Cerebellar cortex (tissue), 1 donor: ENCODE measurements around the gene NRL.
A peak's percentile ranks its signal among the peaks of the same experiment; 100 is the strongest.

ENCODE experiments used
- DNase-seq: peaks from one replicate; pipeline ENCODE4 v3.0.0-alpha.2; 2015; ENCODE audit warnings: low spot score

Gene NRL

DNA sequence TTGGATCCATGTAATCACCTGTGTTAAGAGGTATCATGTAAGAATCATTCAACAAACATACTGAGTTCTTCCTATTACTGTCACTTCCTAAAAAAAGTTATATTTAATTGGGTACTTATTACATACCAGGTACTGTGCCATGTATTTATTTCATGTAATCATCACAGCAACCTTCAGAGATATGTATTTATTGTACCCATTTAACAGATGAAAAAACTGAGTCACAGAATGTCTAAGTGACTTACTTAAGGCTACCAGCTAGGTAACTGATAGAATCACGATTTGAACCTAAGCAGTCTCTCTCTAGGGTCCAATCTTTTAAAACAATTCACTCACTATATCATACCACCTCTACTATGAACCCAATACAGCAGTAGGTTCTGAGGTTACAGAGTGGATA, 29.7 kb upstream of the NRL start:
- DNase-seq: no peak

- DNase-seq: no peak
Measured at GRCh38 chr14:24143511-24143910, 28.8 kb upstream of the NRL start.

GRCh38 chr14:24141097-24141880, 26.5 kb upstream of the NRL start, which contains the start of gene EMC9:
Gene EMC9 (minus strand): TSS chr14:24141591. CDS start chr14:24141304, 287 bp downstream.
- DNase-seq: peak; percentile 100

DNA sequence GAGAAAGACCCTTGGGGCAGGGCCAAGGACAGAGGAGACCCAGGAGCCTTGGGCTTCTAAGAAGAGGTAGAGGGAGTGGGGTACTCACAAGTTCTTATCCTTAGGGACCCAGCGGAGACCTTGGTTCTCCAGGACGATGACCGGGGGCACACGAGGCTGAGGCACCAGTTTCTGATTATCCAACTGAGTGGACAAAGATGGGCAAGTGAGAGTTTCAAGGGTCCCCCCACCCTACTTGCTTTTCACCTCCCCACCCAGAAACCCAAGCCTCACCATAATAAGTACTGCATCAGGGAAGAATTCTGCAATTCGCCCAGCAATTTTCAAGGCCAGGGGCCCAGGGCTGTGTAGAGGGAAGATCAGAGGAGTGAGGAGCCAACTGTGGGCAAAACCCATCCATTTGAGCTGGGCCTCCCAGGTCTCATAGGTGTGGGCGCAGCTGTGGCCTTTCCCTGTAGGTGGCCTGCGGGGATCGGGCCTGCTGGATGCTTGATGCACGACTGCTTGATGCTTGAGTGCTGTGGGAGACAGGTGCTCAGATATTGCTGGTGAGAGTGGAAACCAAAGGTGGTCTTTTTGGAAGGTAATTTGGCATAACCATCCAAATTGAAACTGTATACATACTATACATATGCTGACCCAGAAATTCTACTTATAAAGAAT, 24.7 kb upstream of the NRL start:
- DNase-seq: no peak

DNA sequence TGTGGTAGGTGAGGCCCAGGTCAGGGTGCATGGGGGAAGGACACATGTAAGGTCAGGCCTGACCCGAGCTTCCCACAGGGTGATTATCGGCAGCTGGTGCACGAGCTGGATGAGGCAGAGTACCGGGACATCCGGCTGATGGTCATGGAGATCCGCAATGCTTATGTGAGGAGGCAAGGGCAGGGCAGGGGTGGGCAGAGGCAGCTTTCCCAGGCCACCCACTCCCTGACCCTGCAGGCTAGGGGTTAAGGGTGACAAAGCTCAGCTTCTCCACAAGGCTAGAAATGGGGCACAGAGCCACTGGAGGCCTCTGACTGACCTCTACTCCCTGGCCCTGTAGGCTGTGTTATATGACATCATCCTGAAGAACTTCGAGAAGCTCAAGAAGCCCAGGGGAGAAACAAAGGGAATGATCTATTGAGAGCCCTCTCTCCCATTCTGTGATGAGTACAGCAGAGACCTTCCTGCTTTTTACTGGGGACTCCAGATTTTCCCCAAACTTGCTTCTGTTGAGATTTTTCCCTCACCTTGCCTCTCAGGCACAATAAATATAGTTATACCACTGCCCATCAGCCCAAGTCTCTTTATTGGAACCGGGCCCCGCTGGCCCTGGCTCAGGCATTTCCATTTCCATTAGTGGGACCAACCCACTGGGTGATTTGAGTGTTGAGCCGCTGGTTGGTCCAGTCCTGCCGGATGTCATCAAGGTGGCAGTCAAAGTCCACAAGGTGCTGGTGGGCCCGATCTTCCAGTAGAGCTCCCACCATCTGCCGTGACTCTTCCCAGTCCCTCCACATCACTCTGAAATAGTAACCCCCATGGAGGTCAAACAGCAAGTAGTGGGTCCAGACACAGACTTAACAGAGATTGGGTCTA, 23.9 kb upstream of the NRL start:
- DNase-seq: no peak

DNA sequence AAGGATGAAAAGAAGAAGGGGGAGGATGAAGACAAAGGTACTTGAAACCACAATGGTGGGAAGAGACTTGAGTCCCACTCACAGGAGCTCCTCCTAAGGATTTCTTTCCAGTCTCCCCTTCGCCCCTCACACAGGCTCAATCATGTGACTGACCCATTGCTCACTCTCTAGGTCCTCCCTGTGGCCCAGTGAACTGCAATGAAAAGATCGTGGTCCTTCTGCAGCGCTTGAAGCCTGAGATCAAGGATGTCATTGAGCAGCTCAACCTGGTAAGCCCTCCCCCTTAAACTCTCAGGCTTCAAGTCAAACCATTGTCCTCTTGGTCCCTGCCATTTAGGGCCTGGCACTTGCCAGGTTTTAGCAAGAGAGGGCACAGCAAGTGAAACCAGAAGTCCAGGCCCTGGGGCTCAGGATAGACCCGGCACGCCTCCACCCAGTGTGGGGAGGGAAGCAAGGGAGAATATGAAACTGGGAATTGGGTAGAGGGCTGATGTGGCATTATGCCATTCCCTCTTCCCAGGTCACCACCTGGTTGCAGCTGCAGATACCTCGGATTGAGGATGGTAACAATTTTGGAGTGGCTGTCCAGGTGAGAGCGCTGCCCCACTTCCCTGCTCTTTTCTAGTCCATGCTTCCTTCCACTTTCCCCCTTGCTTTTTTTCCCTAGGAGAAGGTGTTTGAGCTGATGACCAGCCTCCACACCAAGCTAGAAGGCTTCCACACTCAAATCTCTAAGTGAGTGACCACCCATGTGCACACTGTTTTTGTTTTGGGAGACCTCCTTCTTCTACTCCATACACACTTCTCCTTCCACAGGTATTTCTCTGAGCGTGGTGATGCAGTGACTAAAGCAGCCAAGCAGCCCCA, 23.0 kb upstream of the NRL start:
- DNase-seq: no peak

DNA sequence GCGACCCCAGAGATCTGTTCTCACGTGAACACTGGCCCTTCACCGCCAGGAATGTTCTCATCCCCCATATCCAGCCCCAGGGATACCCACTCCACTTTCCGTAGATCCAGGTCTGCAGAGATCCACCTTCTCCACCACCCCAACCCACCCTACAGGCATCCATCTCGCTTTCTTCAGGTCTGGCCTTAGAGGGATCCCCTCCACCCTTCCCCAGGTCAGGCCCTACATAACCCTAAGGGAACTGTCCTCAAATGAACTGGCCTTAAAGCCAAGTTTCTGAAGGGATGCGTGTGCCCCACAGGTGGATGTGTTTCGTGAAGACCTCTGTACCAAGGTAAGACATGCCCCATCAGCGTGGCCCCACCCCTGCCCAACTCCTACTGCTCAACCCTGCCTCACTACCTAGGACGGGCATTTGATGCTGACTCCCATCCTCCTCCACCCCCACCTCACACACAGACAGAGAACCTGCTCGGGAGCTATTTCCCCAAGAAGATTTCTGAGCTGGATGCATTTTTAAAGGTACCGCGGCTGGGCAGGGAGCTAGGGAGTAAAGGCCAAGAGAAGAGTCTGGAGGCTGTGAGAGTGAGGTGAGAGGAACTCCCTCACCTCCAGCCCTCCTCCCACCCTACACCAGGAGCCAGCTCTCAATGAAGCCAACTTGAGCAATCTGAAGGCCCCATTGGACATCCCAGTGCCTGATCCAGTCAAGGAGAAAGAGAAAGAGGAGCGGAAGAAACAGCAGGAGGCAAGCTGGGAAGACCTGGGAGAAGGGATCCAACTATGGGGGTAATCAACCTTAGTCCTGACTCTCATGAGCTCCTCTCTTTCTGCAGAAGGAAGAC, 22.2 kb upstream of the NRL start:
- DNase-seq: no peak

DNA sequence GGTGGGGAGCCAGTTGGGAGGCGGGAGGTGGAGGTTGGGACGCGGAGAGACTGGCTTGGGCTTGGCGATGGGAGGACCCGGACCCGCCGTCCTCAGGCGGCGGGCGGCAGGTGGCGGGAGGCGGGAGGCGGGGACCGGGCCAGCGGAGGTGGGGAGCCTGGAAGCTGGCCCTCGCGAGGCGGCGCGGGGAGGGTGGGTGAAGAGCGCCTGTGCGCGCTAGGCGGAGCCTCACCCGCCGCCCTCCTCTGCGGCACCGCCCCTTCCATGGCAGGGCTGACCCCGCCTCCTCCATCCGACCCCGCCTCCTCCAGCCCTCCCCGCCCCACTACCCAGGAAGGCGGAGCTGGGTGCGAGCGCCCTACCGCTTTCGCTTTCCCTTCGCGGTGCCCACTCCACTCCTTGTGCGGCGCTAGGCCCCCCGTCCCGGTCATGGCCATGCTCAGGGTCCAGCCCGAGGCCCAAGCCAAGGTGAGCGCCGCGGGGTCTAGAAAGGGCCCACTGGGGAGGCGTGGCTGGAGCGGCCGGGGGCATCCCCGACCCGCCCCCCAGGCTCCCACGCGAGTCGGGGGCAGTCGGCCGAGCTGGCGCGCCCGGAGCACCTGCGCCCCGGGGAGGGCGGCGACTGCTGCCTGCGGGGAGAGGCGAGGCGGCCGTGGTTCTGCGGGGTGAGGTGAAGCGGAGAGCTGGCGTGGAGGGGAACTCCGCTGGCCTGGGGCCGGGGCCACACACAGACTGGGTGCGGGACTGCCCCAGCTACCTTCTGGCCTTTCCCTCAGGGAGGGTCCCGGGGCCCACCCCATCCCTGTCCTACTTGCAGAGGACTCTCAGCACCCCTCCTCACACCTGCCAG, 21.3 kb upstream of the NRL start, which contains the start of gene PSME1:
Gene PSME1 (plus strand): TSS at position 361 of the 850 bp plus-strand sequence. CDS start 69 bp downstream, at position 430.
- peak; percentile 94 for DNase-seq

- no peak for DNase-seq
Measured at GRCh38 chr14:24135584-24135833, 20.8 kb upstream of the NRL start.

GRCh38 chr14:24133735-24134134, 19.0 kb upstream of the NRL start:
- no peak for DNase-seq

- DNase-seq: no peak
Measured at GRCh38 chr14:24132976-24133375, 18.2 kb upstream of the NRL start.

GRCh38 chr14:24132061-24132685, 17.4 kb upstream of the NRL start:
- DNase-seq: no peak

GRCh38 chr14:24131549-24131966, 16.8 kb upstream of the NRL start:
- no peak for DNase-seq

GRCh38 chr14:24130717-24131548, 16.2 kb upstream of the NRL start:
- DNase-seq: no peak

- no peak for DNase-seq
Measured at GRCh38 chr14:24130380-24130716, 15.6 kb upstream of the NRL start, which contains the start of gene FITM1. Gene FITM1 (plus strand): TSS chr14:24130659. CDS start chr14:24131564, 905 bp downstream.

DNA sequence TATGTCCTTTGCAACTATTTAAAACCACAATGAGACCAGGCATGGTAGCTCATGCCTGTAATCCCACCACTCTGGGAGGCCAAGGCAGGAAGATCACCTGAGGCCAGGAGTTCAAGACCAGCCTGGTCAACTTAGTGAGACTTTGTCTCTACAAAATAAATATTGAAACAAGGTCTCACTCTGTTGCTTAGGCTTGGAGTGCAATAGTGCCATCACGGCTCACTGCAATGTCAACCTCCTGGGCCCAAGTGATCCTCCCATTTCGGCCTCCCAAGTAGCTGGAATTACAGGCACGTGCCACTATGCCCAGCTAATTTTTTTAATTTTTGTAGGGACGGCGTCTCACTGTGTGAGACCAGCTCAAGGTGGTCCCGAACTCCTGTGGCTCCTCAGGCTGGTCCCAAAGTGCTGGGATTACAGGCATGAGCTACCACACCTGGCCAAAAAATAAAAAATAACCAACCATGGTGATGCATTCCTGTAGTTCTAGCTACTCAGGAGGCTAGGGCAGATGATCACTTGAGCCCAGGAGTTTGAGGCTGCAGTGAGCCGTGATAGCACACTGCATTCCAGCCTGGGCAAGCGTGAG, 14.8 kb upstream of the NRL start:
- no peak for DNase-seq

DNA sequence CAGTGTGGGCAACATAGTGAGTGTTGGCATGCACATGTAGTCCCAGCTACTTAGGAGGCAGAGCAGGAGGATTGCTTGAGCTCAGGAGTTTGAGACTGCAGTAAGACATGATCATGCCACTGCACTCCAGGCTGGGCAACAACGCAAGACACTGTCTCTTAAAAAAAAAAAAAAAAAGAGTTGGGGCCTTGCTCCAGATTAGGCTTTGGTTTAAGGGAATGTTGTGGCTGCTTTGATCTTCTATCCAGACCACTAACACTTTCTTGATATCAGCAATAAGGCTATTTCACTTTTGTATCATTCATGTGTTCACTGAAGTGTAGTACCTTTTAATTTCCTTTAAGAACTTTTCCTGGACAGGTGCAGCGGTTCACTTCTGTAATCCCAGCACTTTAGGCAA, 12.9 kb upstream of the NRL start:
- no peak for DNase-seq

- DNase-seq: no peak
Measured at GRCh38 chr14:24126939-24127338, 12.2 kb upstream of the NRL start.
